ENCODE measurements around the gene COG2.
"Not testable (repeated sequence)": the region's sequence is repeated elsewhere in the genome, so short reads cannot be mapped to it uniquely, and the experiment has no call there.

Gene COG2

GRCh38 chr1:230679192-230679591, 36.9 kb downstream of the COG2 start:
- DNase-seq = no peak

GRCh38 chr1:230679825-230680224, 37.5 kb downstream of the COG2 start:
- no peak for DNase-seq

GRCh38 chr1:230680300-230681025, 38.2 kb downstream of the COG2 start:
- DNase-seq = no peak

- peak; percentile 41 for DNase-seq
These were observed 39.3 kb downstream of the COG2 start for GRCh38 chr1:230681599-230681998.

- no peak for DNase-seq
These were observed 40.0 kb downstream of the COG2 start for GRCh38 chr1:230682274-230682673.

- DNase-seq = no peak
These were observed 40.8 kb downstream of the COG2 start for GRCh38 chr1:230682882-230683610.

- DNase-seq = no peak
These were observed 41.9 kb downstream of the COG2 start for GRCh38 chr1:230684146-230684545.

GRCh38 chr1:230684998-230685397, 42.7 kb downstream of the COG2 start:
- no peak for DNase-seq

GRCh38 chr1:230686747-230687146, 44.5 kb downstream of the COG2 start:
- no peak for DNase-seq

- DNase-seq = no peak
These were observed 47.8 kb downstream of the COG2 start for GRCh38 chr1:230690101-230690500.

- DNase-seq = no peak
These were observed 49.3 kb downstream of the COG2 start for GRCh38 chr1:230691615-230692014.

GRCh38 chr1:230693221-230693620, 50.9 kb downstream of the COG2 start:
- DNase-seq = no peak

- no peak for DNase-seq
These were observed 51.5 kb downstream of the COG2 start for GRCh38 chr1:230693777-230694176.

- DNase-seq = no peak
These were observed 52.2 kb downstream of the COG2 start for GRCh38 chr1:230694464-230694863.

GRCh38 chr1:230694991-230695390, 52.7 kb downstream of the COG2 start:
- DNase-seq = no peak

- DNase-seq = no peak
These were observed 53.9 kb downstream of the COG2 start for GRCh38 chr1:230696218-230696617.

GRCh38 chr1:230696722-230697437, 54.6 kb downstream of the COG2 start:
- no peak for DNase-seq

GRCh38 chr1:230698130-230698529, 55.8 kb downstream of the COG2 start:
- no peak for DNase-seq

GRCh38 chr1:230698964-230699363, 56.7 kb downstream of the COG2 start:
- DNase-seq = not testable (repeated sequence)

- DNase-seq = no peak
These were observed 57.4 kb downstream of the COG2 start for GRCh38 chr1:230699716-230700115.

GRCh38 chr1:230700132-230700531, 57.9 kb downstream of the COG2 start:
- no peak for DNase-seq

- no peak for DNase-seq
These were observed 59.2 kb downstream of the COG2 start for GRCh38 chr1:230701434-230701833.

- DNase-seq = no peak
These were observed 59.9 kb downstream of the COG2 start for GRCh38 chr1:230701895-230702768.

Data from hematopoietic multipotent progenitor cell treated with erythropoietin and hydrocortisone succinate and interleukin-3 and kit ligand, for 4 days (in vitro differentiated cells).